OCI-M2 (cell line): ENCODE measurements around the gene TSHZ2.

Source experiments
- DNase-seq: peaks from one replicate; lab custom pipeline; 2025; ENCODE audit not compliant: unreplicated experiment; lab: John Stamatoyannopoulos, UW

Gene TSHZ2

GRCh38 chr20:53159160-53159559, 187.0 kb downstream of the TSHZ2 start:
- no peak for DNase-seq

GRCh38 chr20:53161073-53161472, 188.9 kb downstream of the TSHZ2 start:
- no peak for DNase-seq

GRCh38 chr20:53161473-53161872, 189.3 kb downstream of the TSHZ2 start:
- DNase-seq, result no peak

GRCh38 chr20:53162251-53162835, 190.2 kb downstream of the TSHZ2 start:
- DNase-seq, result no peak

- DNase-seq, result no peak
Observed at GRCh38 chr20:53163486-53163885, 191.3 kb downstream of the TSHZ2 start.

GRCh38 chr20:53164072-53164471, 191.9 kb downstream of the TSHZ2 start:
- no peak for DNase-seq

- no peak for DNase-seq
Observed at GRCh38 chr20:53165452-53165851, 193.3 kb downstream of the TSHZ2 start.

GRCh38 chr20:53168491-53168890, 196.3 kb downstream of the TSHZ2 start:
- no peak for DNase-seq

GRCh38 chr20:53170196-53170595, 198.0 kb downstream of the TSHZ2 start:
- no peak for DNase-seq

- no peak for DNase-seq
Observed at GRCh38 chr20:53171065-53171464, 198.9 kb downstream of the TSHZ2 start.

- DNase-seq, result no peak
Observed at GRCh38 chr20:53174454-53174853, 202.3 kb downstream of the TSHZ2 start.

GRCh38 chr20:53175135-53175780, 203.1 kb downstream of the TSHZ2 start:
- no peak for DNase-seq

GRCh38 chr20:53176134-53176533, 204.0 kb downstream of the TSHZ2 start:
- DNase-seq, result no peak

- no peak for DNase-seq
Observed at GRCh38 chr20:53177687-53178086, 205.5 kb downstream of the TSHZ2 start.

GRCh38 chr20:53179749-53180148, 207.6 kb downstream of the TSHZ2 start:
- no peak for DNase-seq

GRCh38 chr20:53180928-53181362, 208.8 kb downstream of the TSHZ2 start:
- DNase-seq, result no peak

- no peak for DNase-seq
Observed at GRCh38 chr20:53181866-53182376, 209.8 kb downstream of the TSHZ2 start.

GRCh38 chr20:53183181-53183580, 211.0 kb downstream of the TSHZ2 start:
- DNase-seq, result no peak

GRCh38 chr20:53186635-53187034, 214.5 kb downstream of the TSHZ2 start:
- no peak for DNase-seq

- DNase-seq, result no peak
Observed at GRCh38 chr20:53187392-53188068, 215.4 kb downstream of the TSHZ2 start.

GRCh38 chr20:53190225-53190624, 218.1 kb downstream of the TSHZ2 start:
- DNase-seq, result no peak

GRCh38 chr20:53191957-53192356, 219.8 kb downstream of the TSHZ2 start:
- no peak for DNase-seq
